ENCODE results near the gene POM121C.
A peak's percentile ranks its signal among the peaks of the same experiment; 100 is the strongest.
"Not testable (repeated sequence)": the region's sequence is repeated elsewhere in the genome, so short reads cannot be mapped to it uniquely, and the experiment has no call there.

POM121C gene

DNA sequence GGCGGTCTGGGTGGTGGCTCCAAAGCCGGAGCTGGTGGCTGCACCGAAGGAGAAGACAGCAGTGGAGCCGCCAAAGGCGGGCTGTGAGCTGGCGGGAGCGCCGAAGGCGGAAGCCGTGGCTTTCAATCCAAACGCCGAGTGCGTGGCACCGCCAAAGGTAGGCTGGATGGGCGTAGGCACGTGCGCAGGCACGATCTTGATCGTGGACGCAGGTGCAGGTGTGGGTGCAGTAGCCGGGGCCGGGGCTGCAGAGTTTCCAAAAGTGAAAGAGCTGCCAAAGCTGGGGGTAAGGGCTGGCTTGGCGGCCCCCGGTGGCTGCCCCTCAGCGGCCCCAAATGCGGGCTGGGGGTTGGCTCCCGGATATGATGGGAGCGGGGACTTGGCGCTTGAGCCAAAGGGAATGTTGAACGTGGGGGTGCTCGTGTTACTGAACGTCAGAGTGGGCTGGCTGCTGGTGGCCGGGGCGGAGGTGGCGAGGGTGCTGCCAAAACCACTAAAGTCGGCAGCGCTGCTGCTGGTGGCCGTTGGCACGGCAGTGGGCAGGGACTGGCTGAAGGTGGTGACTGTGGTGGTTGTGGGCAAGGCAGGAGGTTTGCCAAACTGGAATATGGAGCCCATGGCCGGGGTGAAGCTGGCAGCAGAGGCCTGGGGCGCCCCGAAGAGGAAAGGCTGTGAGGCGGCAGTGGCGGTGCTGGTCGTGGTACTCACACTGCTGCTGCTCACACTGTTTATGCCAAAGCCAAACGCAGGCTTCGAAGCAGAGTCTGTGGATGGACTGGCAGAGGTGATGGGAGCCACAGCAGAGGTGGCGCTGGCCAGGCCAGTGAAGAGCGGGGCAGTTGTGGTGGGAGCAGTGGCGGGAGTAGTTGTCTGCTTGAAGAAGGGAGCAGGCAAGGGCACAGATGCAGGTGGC is 64.0 kb downstream of the POM121C start:
- not testable (repeated sequence) for DNase-seq

DNA sequence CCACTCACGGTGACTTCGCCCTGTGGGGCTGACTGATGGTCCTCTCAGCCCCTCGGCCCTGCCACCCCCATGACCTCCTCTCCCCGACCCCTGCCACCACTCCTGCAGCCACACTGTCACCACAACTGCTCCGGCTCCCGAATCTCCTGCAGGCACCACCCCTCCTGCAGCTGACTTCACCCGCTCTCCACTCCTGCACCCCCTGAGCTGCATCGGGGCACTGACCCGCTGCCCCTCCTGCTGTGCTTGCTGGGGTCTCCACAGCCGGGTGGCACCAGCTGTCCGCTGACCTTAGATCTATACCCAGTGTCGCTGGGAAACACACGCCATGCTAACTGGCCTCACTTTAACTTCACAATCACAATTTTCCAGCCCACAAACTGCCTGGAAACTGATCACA is 65.9 kb downstream of the POM121C start:
- DNase-seq: not testable (repeated sequence)

- DNase-seq: not testable (repeated sequence)
Observed at GRCh38 chr7:75419693-75420092, 66.4 kb downstream of the POM121C start.

DNA sequence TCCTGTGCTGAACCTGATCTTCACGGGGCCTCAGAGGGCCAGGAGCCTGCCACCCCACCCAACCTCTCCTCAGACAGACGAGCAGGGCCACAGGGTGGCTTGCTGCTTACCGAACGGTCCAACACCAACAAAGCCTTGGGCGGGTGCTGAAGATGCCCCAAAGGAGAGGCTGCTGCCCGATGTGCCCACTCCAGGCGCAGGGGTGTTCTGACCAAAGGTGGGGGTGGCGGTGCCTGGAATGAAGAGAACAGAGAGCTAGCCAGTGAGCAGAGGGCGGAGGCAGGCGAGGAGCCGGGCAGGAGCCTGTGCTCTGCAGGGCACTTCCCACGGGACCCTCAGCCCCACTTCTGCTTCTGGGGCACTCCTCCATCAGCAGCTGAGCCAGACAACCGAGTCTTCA is 66.9 kb downstream of the POM121C start:
- not testable (repeated sequence) for DNase-seq

DNA sequence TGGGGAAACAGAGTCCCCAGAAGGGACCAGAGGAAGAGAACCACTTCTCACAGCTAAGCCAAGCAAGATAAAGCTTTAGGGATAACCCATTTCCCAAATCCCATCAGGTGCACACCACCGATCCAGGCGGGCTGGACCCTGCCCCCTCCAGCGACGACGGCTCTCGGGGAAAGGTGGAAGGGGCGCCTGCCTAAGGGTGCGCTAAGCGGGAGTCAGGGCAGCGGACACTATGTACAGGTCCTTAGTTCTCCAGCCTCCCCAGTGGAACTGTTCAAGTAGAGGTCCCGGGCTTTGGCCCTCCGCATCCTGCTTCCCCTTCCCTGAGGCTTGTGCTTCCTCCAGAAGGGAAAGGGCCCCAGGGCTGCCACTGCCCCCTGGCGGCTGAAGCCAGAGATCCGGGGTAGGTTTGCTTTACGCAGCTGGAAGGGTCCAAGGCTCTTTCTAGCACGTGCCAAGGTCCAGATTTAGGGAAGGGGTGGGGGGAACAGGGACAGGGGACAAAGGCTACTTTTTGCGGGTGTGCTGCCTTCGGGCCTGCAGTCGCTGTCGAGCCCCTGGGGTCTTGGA is 67.7 kb downstream of the POM121C start:
- DNase-seq: not testable (repeated sequence)

DNA sequence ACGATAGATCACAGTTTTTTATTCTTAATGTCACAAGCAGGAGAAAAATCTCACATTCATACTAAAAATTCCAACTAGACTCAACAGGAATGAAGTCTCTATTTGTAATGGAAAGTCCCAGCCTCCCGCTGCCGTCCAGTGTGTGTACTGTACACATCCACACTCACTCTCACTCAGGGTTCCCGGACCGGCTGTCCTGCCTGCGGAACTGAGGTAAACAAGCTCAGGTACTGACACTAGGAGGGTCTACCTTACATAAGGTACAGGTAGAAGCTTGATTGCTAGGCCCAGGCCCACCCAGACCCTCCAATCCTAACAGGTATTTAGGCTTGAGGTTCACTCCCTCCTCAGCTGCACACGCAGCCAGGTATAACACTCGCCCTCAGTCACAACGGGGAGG is 69.3 kb downstream of the POM121C start:
- DNase-seq: not testable (repeated sequence)

DNA sequence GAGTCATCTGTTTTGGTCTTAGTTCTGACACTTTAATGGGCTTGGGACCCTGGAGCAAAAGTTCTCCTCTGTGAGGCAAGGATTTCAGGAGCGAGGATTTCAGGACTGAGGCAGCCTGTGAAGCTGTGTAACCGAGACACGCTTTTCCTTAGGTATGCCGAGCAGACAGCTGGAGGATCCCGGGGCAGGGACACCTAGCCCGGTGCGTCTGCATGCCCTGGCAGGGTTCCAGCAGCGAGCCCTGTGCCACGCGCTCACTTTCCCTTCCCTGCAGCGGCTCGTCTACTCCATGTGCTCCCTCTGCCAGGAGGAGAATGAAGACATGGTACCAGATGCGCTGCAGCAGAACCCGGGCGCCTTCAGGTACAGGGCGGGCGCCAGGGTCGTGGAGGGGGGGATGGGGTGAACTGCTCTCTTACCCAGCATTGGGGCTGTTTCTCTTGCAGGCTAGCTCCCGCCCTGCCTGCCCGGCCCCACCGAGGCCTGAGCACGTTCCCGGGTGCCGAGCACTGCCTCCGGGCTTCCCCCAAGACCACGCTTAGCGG is 70.2 kb downstream of the POM121C start:
- DNase-seq: not testable (repeated sequence)

DNA sequence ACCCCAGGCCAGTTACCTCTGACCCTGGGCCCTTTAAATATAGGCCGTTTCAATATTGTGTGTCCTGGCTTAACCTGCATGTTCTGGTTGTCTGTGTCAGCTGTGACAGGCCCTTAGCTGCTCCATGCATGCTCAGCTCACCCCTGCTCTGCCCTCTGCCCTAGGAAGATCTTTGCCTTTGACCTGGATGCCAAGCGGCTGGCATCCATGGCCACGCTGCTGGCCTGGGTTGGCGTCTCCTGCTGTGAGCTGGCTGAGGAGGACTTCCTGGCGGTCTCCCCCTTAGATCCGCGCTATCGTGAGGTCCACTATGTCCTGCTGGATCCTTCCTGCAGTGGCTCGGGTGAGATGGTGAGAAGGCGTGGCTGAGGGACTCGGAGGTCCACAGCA is 70.7 kb downstream of the POM121C start:
- DNase-seq: not testable (repeated sequence)

GRCh38 chr7:75414708-75415427 is 71.2 kb downstream of the POM121C start:
- DNase-seq: peak in 1 of 3 donors; percentile 4

DNA sequence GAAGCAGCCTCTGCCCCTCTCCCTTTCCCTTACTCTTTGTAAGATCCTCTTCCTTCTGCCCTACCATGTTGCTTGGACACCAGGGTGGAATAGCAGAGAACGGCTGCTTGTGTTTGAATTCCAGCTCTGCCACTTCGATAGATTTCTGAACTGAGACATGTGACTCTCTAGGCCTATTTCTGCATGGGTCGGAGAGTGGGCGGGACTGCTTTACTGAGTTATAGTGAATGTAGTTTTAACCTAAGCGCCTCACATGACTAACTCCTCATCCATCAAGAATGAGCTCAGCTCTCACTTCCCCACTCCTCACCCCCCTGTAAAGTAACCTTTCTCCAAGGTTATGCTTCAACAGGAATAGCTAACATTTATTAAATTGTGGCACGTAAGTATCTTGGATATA is 71.9 kb downstream of the POM121C start:
- DNase-seq: not testable (repeated sequence)

- DNase-seq: not testable (repeated sequence)
Observed at GRCh38 chr7:75410823-75411173, 75.3 kb downstream of the POM121C start.

DNA sequence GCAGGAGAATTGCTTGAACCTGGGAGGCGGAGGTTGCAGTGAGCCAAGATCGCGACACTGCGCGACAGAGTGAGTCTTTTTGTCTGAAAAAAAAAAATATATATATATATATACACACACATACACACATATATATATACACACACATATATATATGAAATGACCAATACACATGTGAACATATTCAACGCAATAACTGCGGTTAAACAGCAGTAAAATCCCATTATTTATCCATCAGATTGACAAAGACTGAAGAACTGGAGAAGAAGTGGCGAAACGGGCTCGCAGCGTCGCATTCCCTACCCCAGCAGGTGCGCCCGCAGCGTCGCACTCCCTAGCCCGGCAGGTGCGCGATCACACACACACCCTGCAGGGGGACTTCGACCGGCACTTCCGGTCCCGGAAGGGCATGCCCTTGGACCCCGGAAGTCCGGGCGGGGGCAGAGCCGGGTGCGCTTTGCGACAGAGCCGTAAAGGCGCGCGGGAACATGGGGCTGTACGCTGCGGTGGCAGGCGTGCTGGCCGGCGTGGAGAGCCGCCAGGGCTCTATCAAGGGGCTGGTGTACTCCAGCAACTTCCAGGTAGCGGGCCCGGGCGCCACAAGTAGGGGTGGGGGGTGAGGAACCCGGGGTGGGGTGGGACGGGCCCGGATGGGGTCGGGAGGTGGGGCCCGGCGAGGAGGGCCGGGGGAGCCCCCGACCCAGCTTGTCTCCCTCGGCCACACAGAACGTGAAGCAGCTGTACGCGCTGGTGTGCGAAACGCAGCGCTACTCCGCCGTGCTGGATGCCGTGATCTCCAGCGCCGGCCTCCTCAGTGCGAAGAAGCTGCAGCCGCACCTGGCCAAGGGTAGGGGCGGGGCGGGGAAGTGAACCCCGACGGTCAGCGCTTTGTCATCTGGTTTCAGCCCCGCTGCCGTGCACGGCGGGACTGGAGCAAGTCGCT is 75.9 kb downstream of the POM121C start:
- DNase-seq: not testable (repeated sequence)

DNA sequence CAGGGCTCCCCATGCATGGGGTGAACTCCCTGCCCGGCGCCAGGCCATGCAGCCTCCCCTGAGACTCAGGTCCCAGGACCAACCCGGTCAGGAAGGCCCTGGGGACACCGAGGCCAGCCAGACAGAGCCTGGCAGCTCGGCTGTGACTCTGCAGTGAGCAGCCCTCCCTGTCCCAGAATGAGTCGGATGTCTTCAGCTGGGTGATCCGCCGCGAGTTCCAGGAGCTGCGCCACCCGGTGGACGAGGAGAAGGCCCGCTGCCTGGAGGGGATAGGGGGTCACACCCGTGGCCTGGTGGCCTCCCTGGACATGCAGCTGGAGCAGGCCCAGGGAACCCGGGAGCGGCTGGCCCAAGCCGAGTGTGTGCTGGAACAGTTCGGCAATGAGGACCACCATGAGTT is 81.4 kb downstream of the POM121C start:
- not testable (repeated sequence) for DNase-seq

- not testable (repeated sequence) for DNase-seq
Observed at GRCh38 chr7:75403455-75404443, 82.3 kb downstream of the POM121C start.

- DNase-seq: not testable (repeated sequence)
Observed at GRCh38 chr7:75400575-75400974, 85.5 kb downstream of the POM121C start.

DNA sequence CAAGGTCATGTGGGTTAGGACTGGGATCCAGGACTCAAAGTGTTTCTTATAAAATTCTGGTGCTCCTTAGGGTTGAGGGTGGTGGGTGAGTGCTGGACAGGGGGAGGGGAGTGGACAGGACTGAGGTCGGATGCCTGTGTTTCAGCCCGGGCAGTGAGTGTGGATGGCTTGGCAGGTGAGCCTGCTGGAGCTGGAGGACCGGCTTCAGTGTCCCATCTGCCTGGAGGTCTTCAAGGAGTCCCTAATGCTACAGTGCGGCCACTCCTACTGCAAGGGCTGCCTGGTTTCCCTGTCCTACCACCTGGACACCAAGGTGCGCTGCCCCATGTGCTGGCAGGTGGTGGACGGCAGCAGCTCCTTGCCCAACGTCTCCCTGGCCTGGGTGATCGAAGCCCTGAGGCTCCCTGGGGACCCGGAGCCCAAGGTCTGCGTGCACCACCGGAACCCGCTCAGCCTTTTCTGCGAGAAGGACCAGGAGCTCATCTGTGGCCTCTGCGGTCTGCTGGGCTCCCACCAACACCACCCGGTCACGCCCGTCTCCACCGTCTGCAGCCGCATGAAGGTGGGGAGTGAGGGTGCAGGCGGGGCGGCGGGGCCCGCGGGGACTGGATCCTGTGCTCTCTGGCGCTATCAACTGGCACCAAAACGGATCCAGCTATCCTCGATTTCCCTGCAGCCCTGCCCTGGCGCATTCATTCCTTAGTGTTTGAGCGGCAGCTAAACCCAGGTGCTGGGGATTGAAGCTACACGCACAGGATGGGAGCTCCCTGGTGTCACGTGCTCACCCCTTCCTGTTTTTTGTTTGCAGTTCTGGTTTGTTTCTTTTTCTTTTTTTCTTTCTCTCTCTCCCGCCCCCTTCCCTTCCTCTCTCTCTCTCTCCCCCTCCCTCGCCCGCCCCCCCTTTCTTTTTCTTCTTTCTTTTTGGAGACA is 87.1 kb downstream of the POM121C start:
- not testable (repeated sequence) for DNase-seq

DNA sequence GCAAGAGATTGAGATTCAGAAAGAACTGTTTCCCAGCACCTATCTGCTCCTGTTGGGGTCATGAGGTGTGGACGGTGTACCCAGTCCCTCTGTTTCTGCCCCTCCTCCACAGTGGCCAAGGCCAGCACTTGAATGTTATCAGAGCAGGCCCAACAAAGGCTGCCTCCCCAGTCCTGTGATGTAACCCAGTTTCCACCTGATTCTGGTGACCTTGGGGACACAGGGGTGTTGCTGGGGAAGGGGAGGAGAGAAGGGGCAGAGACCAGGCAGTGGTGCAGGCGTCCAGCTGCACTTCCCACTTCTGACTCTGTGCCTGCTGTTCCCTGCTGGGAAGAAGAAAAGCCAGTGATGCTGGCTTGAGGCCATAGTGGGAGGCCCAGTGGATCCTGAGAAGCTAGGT is 88.2 kb downstream of the POM121C start:
- DNase-seq: not testable (repeated sequence)

DNA sequence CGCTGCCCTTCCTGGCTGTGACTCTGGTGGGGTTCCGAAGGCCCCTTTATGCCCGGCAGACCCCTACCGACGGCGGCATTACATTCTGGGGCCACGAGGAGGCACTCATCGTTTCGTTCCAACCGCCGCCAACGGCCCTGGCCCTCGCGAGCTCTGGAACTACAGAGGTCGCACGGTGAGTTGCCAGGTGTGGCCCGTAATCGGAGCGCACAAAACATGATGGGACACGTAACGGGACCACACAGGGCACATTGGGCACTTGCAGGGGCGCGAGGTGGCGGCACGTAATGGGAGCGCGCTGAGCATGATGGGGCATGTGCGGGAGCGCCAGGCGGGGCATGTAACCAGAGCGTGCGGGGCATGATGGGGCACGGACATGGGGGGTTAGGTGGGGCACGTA is 90.8 kb downstream of the POM121C start, which contains the start of gene TRIM73:
Gene TRIM73 (plus strand): TSS at position 301 of the 400 bp plus-strand sequence. CDS start 3,305 bp downstream, outside the sequence.
- DNase-seq: not testable (repeated sequence)

- not testable (repeated sequence) for DNase-seq
Observed at GRCh38 chr7:75393194-75393593, 92.9 kb downstream of the POM121C start.
